ENCODE measurements around the gene BMPR1B.

Gene BMPR1B

GRCh38 chr4:94791701-94792100 is 33.9 kb downstream of the BMPR1B start:
- no peak for FAIRE-seq
- DNase-seq (ENCODE audit: insufficient read length, low spot score), result no peak
- no peak for TF ChIP-seq POLR2A (IDR thresholded peaks at IDR 0.05; ENCODE audit: low read depth, low read length)
- TF ChIP-seq POLR2AphosphoS5 (IDR thresholded peaks at IDR 0.05; ENCODE audit: low read depth, low read length), result no peak

GRCh38 chr4:94798808-94799207 is 41.1 kb downstream of the BMPR1B start:
- no peak for FAIRE-seq
- TF ChIP-seq SPI1 (IDR thresholded peaks at IDR 0.05; ENCODE audit: low read depth, low read length), result no peak
- TF ChIP-seq POU2F2 (IDR thresholded peaks at IDR 0.05; ENCODE audit: low read depth, low read length), result no peak
- TF ChIP-seq POLR2AphosphoS5 (IDR thresholded peaks at IDR 0.05; ENCODE audit: low read depth, low read length), result no peak
- no peak for TF ChIP-seq TAF1 (IDR thresholded peaks at IDR 0.05; ENCODE audit: low read depth, low read length)
- no peak for TF ChIP-seq PAX5 (IDR thresholded peaks at IDR 0.05; ENCODE audit: insufficient read depth, low read length, severe bottlenecking)
- TF ChIP-seq POLR2A (IDR thresholded peaks at IDR 0.05; ENCODE audit: low read depth, low read length), result no peak
- DNase-seq (ENCODE audit: insufficient read length, low spot score), result no peak

DNA sequence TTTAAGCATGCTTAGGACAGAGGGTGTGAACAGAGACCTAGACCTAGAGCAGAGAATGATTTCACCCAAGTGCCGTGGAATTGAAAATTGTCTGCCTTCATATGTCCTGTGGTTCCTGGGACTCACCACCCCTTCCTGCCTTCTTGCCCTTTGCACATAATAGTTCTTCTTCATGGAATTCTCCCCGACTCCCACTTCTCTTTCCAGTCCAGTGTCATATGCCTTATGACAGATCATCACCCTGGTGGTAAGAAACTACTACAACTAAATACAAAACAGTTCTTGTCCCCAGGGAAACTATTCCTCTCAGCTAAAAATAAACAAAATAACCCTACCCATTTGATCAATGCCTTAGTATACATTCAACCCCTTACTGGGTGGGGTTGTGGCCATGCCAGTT is 43.3 kb downstream of the BMPR1B start:
- no peak for TF ChIP-seq TAF1 (IDR thresholded peaks at IDR 0.05; ENCODE audit: low read depth, low read length)
- no peak for TF ChIP-seq POU2F2 (IDR thresholded peaks at IDR 0.05; ENCODE audit: low read depth, low read length)
- TF ChIP-seq POLR2AphosphoS5 (IDR thresholded peaks at IDR 0.05; ENCODE audit: low read depth, low read length), result no peak
- TF ChIP-seq POLR2A (IDR thresholded peaks at IDR 0.05; ENCODE audit: low read depth, low read length), result no peak
- no peak for TF ChIP-seq PAX5 (IDR thresholded peaks at IDR 0.05; ENCODE audit: insufficient read depth, low read length, severe bottlenecking)
- TF ChIP-seq SPI1 (IDR thresholded peaks at IDR 0.05; ENCODE audit: low read depth, low read length), result no peak
- DNase-seq (ENCODE audit: insufficient read length, low spot score) (no peak), FAIRE-seq (no peak)

DNA sequence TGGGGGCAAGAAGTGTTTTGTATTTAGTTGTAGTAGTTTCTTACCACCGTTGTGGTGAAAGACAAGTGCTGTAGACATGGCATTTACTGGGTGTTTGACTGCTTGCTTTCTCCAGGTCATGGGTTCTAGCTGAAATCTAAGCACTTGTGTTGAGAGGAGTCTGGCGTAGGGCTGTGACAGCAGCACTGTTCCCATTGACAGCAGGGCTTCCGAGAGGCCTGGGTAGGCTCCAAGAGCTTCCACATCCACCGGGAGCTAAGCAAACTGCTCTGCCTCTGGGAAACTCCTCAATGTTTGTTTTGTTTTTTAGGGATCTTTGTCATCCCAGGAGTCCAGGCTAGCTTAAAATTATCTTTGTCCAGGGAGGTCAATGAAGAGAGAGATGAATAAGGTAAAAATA is 44.3 kb downstream of the BMPR1B start:
- no peak for DNase-seq (ENCODE audit: insufficient read length, low spot score)
- TF ChIP-seq POLR2AphosphoS5 (IDR thresholded peaks at IDR 0.05; ENCODE audit: low read depth, low read length) (no peak), POLR2A (IDR thresholded peaks at IDR 0.05; ENCODE audit: low read depth, low read length) (no peak), TAF1 (IDR thresholded peaks at IDR 0.05; ENCODE audit: low read depth, low read length) (no peak), PAX5 (IDR thresholded peaks at IDR 0.05; ENCODE audit: insufficient read depth, low read length, severe bottlenecking) (no peak), POU2F2 (IDR thresholded peaks at IDR 0.05; ENCODE audit: low read depth, low read length) (no peak), SPI1 (IDR thresholded peaks at IDR 0.05; ENCODE audit: low read depth, low read length) (no peak)

DNA sequence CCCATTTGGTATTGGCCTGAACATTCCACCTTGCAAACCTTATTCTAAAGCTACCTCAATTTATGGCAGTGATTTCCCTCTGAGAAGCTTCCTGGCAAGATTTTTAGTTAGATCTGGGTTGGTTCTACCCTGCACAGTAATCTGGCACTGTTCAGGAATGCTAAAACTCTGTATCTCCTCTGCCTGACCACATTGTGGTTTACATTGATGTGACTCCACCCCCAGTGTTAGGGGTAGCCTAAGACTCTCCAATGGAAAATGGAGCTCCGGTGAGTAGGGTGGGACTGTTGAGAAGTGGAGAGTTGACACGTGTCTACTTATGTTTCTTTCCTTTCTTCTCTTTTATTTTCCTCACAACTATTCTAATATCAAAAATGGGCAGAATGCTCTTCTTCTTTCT is 45.4 kb downstream of the BMPR1B start:
- TF ChIP-seq POU2F2 (IDR thresholded peaks at IDR 0.05; ENCODE audit: low read depth, low read length) (no peak), POLR2A (IDR thresholded peaks at IDR 0.05; ENCODE audit: low read depth, low read length) (no peak), PAX5 (IDR thresholded peaks at IDR 0.05; ENCODE audit: insufficient read depth, low read length, severe bottlenecking) (no peak), TAF1 (IDR thresholded peaks at IDR 0.05; ENCODE audit: low read depth, low read length) (no peak), SPI1 (IDR thresholded peaks at IDR 0.05; ENCODE audit: low read depth, low read length) (no peak), POLR2AphosphoS5 (IDR thresholded peaks at IDR 0.05; ENCODE audit: low read depth, low read length) (no peak)
- DNase-seq (ENCODE audit: insufficient read length, low spot score), result no peak

More for the DNA sequence above, 44.3 kb downstream of the BMPR1B start:
- FAIRE-seq, result no peak

DNA sequence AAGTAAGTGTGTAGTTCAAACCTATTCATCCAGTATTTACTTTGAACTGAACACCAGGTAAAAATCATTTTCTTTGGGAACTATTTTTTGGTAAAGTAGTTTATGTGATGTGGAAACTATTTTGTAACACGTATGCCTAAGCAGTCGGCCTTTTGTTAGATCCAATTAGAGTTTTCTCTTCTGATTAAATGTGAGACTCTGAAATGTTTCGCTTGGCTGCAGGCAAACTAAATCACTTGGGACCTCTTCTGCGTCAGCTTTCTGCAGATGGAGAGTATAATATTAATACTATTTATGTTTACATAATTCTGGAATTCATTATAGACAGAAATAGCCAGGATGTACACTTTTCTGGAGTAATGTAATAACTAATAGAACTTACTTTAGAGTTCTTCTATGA is 46.9 kb downstream of the BMPR1B start:
- TF ChIP-seq POLR2AphosphoS5 (IDR thresholded peaks at IDR 0.05; ENCODE audit: low read depth, low read length) (no peak), SPI1 (IDR thresholded peaks at IDR 0.05; ENCODE audit: low read depth, low read length) (no peak), POLR2A (IDR thresholded peaks at IDR 0.05; ENCODE audit: low read depth, low read length) (no peak), PAX5 (IDR thresholded peaks at IDR 0.05; ENCODE audit: insufficient read depth, low read length, severe bottlenecking) (no peak), TAF1 (IDR thresholded peaks at IDR 0.05; ENCODE audit: low read depth, low read length) (no peak), POU2F2 (IDR thresholded peaks at IDR 0.05; ENCODE audit: low read depth, low read length) (no peak)
- no peak for DNase-seq (ENCODE audit: insufficient read length, low spot score)
- no peak for FAIRE-seq

More for the DNA sequence above, 45.4 kb downstream of the BMPR1B start:
- no peak for FAIRE-seq

DNA sequence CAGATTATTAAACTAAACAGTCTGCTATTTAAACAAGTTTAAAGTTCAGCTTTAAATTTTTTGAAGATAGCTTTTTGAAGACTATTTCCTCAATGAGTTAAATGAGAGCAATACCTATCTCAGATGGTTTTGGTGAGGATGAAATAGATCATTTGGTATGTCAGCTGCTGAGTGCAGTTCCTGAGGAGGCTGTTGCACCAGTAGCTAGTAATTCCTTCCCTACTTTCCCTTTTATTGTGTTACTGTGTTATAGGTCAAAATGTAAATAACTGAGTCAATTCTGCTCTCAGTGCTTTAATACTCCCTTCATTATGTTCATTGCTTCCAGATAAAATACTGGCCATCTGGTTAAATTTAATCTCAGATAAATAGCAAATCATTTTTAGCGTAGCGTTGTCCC is 48.6 kb downstream of the BMPR1B start:
- DNase-seq (ENCODE audit: insufficient read length, low spot score), result no peak
- no peak for FAIRE-seq
- TF ChIP-seq POLR2AphosphoS5 (IDR thresholded peaks at IDR 0.05; ENCODE audit: low read depth, low read length) (no peak), PAX5 (IDR thresholded peaks at IDR 0.05; ENCODE audit: insufficient read depth, low read length, severe bottlenecking) (no peak), POU2F2 (IDR thresholded peaks at IDR 0.05; ENCODE audit: low read depth, low read length) (no peak), POLR2A (IDR thresholded peaks at IDR 0.05; ENCODE audit: low read depth, low read length) (no peak), TAF1 (IDR thresholded peaks at IDR 0.05; ENCODE audit: low read depth, low read length) (no peak), SPI1 (IDR thresholded peaks at IDR 0.05; ENCODE audit: low read depth, low read length) (no peak)

DNA sequence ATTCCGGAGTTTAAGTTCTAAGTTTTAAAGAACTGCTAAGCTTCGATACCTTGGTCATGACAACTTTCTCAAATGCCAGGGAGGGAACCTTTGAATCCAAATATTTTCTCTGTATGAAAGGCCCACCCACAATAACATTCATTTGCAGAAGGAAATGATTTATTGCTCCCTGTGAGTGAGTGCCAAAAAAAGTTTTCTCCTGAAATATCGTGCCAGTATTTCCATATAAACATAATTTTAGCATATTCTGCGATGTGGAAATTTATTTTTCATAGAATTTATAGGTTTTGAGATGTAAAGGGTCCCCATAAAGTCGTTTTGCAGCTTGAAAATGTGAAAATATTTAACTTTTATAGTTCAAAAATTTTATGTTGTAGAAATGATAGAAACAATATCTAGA is 53.9 kb downstream of the BMPR1B start:
- FAIRE-seq (no peak), DNase-seq (ENCODE audit: insufficient read length, low spot score) (no peak)
- TF ChIP-seq SPI1 (IDR thresholded peaks at IDR 0.05; ENCODE audit: low read depth, low read length) (no peak), PAX5 (IDR thresholded peaks at IDR 0.05; ENCODE audit: insufficient read depth, low read length, severe bottlenecking) (no peak), TAF1 (IDR thresholded peaks at IDR 0.05; ENCODE audit: low read depth, low read length) (no peak)

GRCh38 chr4:94813221-94813620 is 55.5 kb downstream of the BMPR1B start:
- no peak for DNase-seq (ENCODE audit: insufficient read length, low spot score)
- TF ChIP-seq SPI1 (IDR thresholded peaks at IDR 0.05; ENCODE audit: low read depth, low read length) (no peak), POU2F2 (IDR thresholded peaks at IDR 0.05; ENCODE audit: low read depth, low read length) (no peak), PAX5 (IDR thresholded peaks at IDR 0.05; ENCODE audit: insufficient read depth, low read length, severe bottlenecking) (no peak), POLR2A (IDR thresholded peaks at IDR 0.05; ENCODE audit: low read depth, low read length) (no peak)
- FAIRE-seq, result no peak

- FAIRE-seq (no peak), DNase-seq (ENCODE audit: insufficient read length, low spot score) (no peak)
Observed at GRCh38 chr4:94814237-94814636, 56.5 kb downstream of the BMPR1B start.

More at GRCh38 chr4:94814237-94814636, 56.5 kb downstream of the BMPR1B start:
- TF ChIP-seq PAX5 (IDR thresholded peaks at IDR 0.05; ENCODE audit: insufficient read depth, low read length, severe bottlenecking) (no peak), POLR2A (IDR thresholded peaks at IDR 0.05; ENCODE audit: low read depth, low read length) (no peak), TAF1 (IDR thresholded peaks at IDR 0.05; ENCODE audit: low read depth, low read length) (no peak), POU2F2 (IDR thresholded peaks at IDR 0.05; ENCODE audit: low read depth, low read length) (no peak), POLR2AphosphoS5 (IDR thresholded peaks at IDR 0.05; ENCODE audit: low read depth, low read length) (no peak), SPI1 (IDR thresholded peaks at IDR 0.05; ENCODE audit: low read depth, low read length) (no peak)

Measured in GM12891 (cell line).